ENCODE results near the gene SEMA5B. TPM values are rescaled to one million over a fixed set of nuclear protein-coding genes. Genes with fewer than 3 reads are reported as not detected.

The SEMA5B gene
- total and polyA plus RNA-seq, 3 donors from 2014 or later, result 0.68 to 2.0 (median 1.3) TPM

GRCh38 chr3:122987736-122988319, 39.7 kb downstream of the SEMA5B start:
- no peaks in the 10 kb centered on the region for H3K27me3 ChIP-seq
- intact Hi-C loops (cut with DNase I; ENCODE audit: low total_unique reads), result no loop called here
- H3K9me3 ChIP-seq, result no peaks in the 10 kb centered on the region

DNA sequence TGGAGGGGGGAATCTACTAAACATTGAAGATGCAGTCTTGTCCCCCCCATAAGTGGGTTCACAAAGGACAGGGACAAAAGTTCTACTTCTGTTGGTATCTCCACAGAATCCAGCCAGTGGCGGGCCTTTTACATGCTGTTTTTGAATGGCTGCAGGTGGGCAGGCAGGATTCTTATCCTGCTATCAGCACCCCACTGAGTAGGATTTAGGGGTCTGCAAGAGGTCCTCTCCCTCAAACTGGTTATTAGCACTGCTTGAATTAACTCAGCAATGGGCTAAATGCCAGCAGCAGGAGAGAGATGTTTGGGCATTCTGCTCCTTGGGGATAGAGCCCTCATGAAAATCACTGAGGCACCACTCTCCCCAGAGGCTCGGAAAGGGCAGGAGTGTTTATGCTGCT, 40.3 kb downstream of the SEMA5B start:
- Histone ChIP-seq H3K4me3 (no peak overlapping the region), H3K27ac (no peak overlapping the region), H3K27me3 (no peaks in the 10 kb centered on the region), H3K36me3 (ENCODE audit: low read depth, missing control alignments) (no peaks in the 10 kb centered on the region), H3K4me1 (no peaks in the 10 kb centered on the region), H3K9me3 (no peaks in the 10 kb centered on the region)
- DNase-seq, result no peak
- intact Hi-C loops (cut with DNase I; ENCODE audit: low total_unique reads), result no loop called here
- 91 to 96% methylated on average over 2 of the region's 2 CpGs for WGBS, 2 donors
- TF ChIP-seq POLR2A (IDR thresholded peaks at IDR 0.05) (no peak), CTCF (IDR thresholded peaks at IDR 0.05) (no peak)

More at GRCh38 chr3:122987736-122988319, 39.7 kb downstream of the SEMA5B start:
- no peak for TF ChIP-seq POLR2A (IDR thresholded peaks at IDR 0.05)
- no peak for TF ChIP-seq CTCF (IDR thresholded peaks at IDR 0.05)
- 89 to 92% methylated on average over 2 to 3 of the region's 3 CpGs for WGBS, 2 donors
- Histone ChIP-seq H3K27ac (no peak overlapping the region), H3K36me3 (ENCODE audit: low read depth, missing control alignments) (no peaks in the 10 kb centered on the region), H3K4me1 (no peaks in the 10 kb centered on the region), H3K4me3 (no peak overlapping the region)
- no peak for DNase-seq

- 73 to 74% methylated on average over 6 of the region's 6 CpGs for WGBS, 2 donors
- H3K9me3 ChIP-seq, result no peaks in the 10 kb centered on the region
- DNase-seq, result no peak
- no peaks in the 10 kb centered on the region for H3K27me3 ChIP-seq
- H3K27ac ChIP-seq, result no peak overlapping the region
- H3K36me3 ChIP-seq (ENCODE audit: low read depth, missing control alignments), result no peaks in the 10 kb centered on the region
- no peak for TF ChIP-seq CTCF (IDR thresholded peaks at IDR 0.05)
- TF ChIP-seq POLR2A (IDR thresholded peaks at IDR 0.05), result no peak
- H3K4me3 ChIP-seq, result no peak overlapping the region
- intact Hi-C loops (cut with DNase I; ENCODE audit: low total_unique reads), result no loop called here
- H3K4me1 ChIP-seq, result no peaks in the 10 kb centered on the region
Observed at GRCh38 chr3:122986693-122987179, 40.8 kb downstream of the SEMA5B start.

DNA sequence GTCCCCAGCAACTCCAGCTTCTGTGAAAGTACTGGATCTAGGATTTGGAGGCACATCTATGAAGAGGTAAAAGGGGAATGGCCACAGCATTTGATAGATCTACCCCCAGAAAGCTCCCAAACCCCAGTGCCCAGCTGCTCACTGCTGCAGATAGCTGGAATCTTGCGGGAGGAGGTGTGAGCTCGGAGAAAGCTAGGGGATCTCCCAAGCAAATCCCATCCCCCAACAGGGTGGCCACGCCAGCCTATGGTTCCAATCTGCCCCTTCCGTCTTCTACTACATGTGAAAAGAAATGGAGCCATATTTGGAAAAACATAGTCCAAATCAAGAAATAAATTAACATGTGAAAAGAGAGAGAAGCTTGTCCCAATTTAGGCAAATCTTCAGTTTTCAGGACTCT, 42.0 kb downstream of the SEMA5B start:
- Histone ChIP-seq H3K4me1 (no peaks in the 10 kb centered on the region), H3K4me3 (no peak overlapping the region), H3K27me3 (no peaks in the 10 kb centered on the region), H3K27ac (no peak overlapping the region), H3K36me3 (ENCODE audit: low read depth, missing control alignments) (no peaks in the 10 kb centered on the region), H3K9me3 (no peaks in the 10 kb centered on the region)
- no peak for TF ChIP-seq CTCF (IDR thresholded peaks at IDR 0.05)
- TF ChIP-seq POLR2A (IDR thresholded peaks at IDR 0.05), result no peak
- intact Hi-C loops (cut with DNase I; ENCODE audit: low total_unique reads), result no loop called here
- WGBS, 2 donors, result 84 to 91% methylated on average over 4 of the region's 4 CpGs
- no peak for DNase-seq

DNA sequence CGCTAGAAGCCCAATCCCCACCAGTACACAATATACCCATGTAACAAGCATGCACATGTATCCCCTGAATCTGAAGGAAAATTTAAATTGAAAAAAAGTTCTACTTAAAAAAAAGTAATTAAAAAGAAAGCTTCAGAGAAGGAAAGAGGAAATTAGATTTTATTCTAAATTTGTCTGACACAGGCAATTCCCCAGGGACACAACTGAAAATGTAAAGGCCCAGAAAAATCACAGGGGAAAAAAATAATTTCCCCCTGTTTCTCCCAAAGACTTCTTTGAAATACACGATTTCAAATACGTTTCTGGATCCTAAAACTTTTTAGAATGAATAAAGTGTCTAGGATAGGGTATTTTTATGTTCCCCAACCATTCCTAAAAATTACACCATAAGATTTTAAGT, 42.9 kb downstream of the SEMA5B start:
- no peaks in the 10 kb centered on the region for H3K4me1 ChIP-seq
- H3K27ac ChIP-seq, result no peak overlapping the region
- no peaks in the 10 kb centered on the region for H3K36me3 ChIP-seq (ENCODE audit: low read depth, missing control alignments)
- no peaks in the 10 kb centered on the region for H3K27me3 ChIP-seq
- intact Hi-C loops (cut with DNase I; ENCODE audit: low total_unique reads), result no loop called here
- no peak overlapping the region for H3K4me3 ChIP-seq
- WGBS, 2 donors, result 80 to 88% methylated on average over 3 of the region's 3 CpGs
- H3K9me3 ChIP-seq, result no peaks in the 10 kb centered on the region
- no peak for DNase-seq
- TF ChIP-seq POLR2A (IDR thresholded peaks at IDR 0.05) (no peak), CTCF (IDR thresholded peaks at IDR 0.05) (no peak)
